ENCODE results near the gene FAAP20.

- TF ChIP-seq CTCF (IDR thresholded peaks at IDR 0.05) (no peak), POLR2A (IDR thresholded peaks at IDR 0.05) (no peak)
These were observed 21.6 kb upstream of the FAAP20 start for GRCh38 chr1:2215909-2216766.

Data from lower leg skin (tissue), 3 donors.